Measurements from ENCODE around the gene TECRL.

Gene TECRL

DNA sequence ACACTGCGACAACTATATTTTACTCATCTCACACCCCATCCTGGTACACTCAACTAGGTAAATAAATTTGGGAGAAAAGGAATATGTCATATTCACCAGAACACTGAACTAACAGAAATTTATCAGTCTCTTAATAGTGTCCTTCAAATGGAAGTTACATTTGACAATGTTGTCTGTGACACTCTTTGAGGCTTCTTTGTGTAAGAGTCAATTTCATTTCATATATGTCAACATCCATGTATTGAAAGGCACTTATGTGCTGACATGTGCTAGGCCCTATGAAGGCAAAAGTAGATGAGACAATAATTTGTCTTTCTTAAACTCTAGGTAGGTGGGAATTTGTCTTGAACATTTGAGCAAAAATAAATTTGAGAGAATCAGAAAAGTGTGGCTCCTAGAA lies 82.0 kb downstream of the TECRL start:
- no peak for DNase-seq (ENCODE audit: low spot score)

DNA sequence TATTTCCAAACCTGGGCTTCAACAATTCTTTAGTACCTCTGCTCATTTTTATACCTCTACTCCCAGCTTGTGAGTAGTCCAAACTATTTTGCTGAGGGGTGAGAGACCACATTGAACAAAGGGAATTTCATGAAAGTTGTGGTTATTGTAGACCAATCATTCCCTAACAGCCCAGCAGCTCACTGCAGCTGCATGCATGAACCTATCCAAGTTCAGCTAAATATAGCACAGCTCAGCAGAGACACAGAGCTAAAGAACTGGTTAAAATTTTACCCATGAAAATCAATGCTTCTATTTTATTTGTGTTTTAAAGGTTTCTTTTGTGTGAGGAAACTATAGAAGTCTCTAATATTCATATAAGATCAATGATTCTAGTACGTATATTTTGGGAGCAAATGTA lies 82.7 kb downstream of the TECRL start:
- no peak for DNase-seq (ENCODE audit: low spot score)

DNA sequence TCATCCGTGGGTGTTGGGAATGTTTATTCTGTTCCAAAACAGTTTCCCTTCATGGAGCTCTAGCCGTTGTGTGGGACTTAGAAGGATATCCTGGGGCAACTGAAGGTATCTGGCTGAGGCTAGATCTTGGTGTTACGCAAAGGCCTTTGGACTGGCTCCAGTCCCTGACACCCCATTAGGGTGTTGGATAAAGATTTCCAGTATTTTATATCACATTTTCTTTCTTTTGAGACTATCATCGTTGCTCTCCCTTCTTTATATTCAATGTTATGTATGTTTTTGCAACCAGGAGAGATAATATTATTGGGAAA lies 103.0 kb downstream of the TECRL start:
- no peak for DNase-seq (ENCODE audit: low spot score)

DNA sequence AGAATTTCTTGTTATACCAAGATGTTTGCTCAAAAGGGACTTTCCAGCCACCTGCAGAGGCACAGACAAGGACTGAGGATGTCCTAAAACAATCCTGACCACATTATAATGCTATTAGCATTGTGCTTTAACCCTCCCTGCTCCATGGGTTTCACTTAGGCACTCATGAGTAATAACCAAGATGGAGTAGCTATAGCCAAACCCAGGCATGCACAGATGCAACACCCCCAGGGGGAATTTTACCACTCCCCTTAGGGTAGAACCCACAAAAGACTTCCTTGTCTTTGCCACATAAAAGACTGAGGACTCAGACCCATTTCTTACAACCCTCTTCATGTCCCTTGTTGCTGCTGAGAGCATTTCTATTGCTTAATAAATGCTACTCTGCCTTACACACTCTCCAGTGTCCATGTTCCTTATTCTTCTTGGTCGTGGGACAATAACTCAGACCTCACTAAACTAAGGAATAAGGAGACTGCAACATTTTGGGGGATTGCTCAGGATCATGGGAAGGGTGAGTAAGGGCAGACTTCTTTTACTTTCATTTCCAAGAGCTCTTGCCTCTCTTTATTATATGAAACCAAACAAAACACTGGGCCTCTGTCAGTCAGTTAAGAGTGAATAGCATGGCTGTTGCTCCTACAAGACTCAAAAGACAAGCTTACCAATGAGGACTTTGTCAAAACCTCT lies 103.5 kb downstream of the TECRL start:
- no peak for DNase-seq (ENCODE audit: low spot score)

DNA sequence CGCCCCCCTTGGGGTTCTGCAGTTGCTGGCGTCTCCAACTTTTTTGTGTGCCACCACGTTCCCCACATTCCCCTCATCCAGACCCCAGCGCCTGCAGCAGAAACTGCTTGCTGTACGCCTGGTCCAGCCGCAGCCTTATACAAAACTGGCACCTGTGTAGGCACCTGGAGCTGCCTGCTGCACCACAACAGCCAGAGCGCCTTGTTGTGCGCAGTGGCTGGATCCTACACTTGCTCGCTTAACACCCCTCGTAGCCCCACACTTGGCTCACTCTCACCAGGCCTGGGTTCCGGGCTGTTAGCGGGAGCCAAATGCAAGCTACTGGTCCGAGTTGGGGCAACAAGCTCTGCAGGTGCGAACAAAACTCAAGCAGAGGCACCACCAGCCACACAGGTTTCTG lies 136.8 kb downstream of the TECRL start:
- DNase-seq (ENCODE audit: low spot score), result no peak

DNA sequence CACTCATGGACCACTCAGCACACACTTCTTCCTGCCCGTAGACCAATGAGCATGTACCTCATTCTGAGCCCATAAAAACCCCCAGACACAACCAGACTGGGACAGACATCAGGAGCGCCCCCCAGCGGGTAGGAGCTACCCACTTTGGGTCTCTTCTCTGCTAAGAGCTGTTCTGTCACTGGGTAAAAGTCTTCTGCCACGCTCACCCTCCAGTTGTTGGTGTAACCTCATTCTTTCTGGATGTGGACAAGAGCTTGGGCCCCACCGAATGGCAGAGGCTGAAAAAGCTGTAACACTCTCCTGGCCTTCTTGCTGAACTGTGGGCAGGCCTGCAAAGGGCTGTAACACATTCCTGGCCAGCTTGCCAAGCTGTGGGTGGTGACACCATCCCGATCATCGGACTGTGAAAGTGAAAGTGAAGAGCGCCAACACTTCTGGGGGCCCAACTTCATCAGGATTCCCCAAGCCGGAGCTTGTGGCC lies 137.6 kb downstream of the TECRL start:
- no peak for DNase-seq (ENCODE audit: low spot score)

DNA sequence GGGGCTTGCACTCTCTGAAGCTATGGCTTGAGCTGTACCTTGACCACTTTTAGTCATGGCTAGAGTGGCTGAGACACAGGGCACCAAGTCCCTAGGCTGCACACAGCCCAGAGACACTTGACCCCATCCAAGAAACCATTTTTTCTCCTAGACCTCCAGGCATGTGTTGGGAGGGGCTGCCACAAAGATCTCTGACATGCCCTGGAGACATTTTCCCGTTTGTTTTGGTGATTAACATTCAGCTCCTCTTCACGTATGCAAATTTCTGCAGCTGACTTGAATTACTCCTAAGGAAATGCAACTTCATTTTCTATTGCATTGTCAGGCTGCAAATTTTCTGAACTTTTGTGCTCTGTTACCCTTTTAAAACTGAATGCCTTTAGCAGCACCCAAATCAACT lies 142.6 kb downstream of the TECRL start:
- no peak for DNase-seq (ENCODE audit: low spot score)

DNA sequence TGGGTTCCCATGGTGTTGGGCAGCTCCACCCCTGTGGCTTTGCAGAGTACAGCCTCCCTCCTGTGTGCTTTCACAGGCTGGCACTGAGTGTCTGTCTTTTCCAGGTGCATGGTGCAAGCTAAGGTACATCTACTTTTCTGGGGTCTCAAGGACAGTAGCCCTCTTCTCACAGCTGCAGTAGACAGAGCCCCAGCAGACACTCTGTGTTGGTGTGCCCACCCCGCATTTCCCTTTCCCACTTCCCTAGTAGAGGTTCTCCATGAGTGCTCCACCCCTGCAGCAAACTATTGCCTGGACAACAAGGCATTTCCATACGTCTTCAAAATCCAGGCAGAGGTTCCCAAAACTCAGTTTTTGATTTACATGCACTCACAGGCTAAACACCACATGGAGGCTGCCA lies 143.0 kb downstream of the TECRL start:
- no peak for DNase-seq (ENCODE audit: low spot score)

DNA sequence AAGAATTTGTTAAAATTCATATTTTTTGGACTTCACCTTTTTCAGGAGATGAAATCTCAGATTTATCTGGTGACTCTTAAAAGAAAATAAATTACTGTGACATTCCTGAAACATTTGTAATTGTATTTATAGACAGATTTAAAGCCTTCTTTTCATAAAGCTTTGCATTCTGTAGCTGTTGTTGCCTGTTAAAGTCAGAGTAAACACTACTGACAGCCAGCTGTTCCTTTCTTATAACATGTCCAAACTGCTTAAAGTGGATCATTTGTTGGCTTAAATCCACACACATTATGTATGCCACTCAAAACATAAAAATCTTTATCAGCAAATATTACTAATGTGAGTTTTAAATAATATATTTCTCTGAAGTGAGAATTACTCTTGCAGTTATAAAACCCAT lies 157.5 kb downstream of the TECRL start:
- no peak for DNase-seq (ENCODE audit: low spot score)

DNA sequence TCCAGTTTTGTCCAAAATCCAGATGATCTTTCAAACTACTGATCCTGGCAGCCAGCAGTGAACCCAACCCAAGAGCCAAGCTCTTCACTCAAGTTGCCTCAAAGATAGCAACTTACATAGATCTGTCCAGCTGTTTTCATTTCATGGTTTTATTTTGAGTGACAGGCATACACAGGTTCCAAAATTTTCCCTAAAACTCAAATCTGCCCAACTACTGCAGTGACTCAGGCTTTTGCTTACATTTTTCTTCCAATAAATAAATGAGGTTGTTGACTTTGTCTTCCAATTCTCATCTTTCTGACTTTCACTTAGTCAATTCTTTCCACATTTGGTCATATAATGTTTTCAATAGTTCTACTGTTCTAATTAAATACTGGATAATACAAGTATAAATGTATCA lies 158.8 kb downstream of the TECRL start:
- DNase-seq (ENCODE audit: low spot score), result no peak

DNA sequence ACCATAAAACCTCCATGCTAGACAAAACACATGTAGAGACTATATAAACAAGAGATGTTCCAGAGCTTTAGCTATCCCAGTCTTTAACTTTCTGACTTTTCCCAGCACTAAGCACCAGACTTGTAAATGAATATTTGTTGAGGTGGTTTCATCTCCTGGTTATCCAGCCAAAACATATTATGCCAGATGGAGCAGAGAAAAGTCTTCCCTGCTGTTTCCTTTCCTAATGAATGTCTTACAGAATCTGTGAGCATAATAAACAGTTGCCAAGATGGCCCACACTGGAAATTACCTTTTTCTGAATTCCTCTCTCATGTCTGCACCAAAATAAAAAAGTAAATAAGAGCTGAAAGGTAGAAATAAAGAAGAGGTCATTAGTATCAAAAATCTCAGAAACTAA lies 159.2 kb downstream of the TECRL start:
- DNase-seq (ENCODE audit: low spot score), result no peak

DNA sequence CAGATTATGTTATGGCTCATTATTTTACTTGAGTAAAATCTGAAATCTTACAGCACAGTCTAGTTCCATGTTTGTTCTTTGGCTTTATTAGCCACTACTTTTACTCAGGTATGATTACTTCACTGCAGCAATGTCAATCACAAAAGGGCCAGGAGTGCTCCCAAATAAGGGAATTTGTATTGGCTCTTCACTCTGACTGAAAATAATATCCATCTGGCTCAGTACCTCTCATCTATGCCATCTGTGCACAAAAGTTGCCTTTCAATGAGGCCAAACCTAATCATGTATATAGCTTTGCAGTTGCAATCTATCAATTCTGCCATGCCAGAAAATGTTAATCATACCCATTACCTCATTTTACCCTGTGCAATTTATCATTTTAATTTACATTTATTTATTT lies 161.1 kb downstream of the TECRL start:
- DNase-seq (ENCODE audit: low spot score), result no peak

DNA sequence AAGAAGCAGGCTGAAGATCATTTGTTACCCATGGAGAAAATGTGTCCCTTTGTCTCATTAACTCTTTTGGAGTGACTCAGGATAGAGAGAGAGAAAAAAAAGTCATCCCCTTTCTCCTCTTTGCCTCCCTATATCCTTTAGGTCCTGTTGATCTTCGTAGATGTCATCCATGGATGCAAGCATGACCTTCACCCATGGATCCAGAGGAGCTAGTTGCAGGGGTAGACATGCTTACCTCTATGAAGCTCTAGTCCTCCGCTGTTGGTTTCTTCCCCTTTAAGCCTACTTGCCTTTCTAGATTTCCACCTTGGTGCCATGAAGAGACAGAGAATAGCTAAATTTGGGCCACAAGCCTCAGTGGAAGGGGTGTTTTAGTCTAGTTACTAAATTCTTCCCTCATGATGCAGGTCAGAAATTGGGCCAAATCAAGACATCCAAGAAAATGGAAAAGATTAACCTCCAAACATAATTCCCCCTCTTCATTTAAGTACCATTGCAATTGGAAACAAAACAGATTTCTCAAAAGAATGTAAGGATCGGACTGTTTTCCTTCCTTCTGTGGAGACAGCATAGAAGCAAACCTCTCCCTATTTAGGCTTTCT lies 178.4 kb downstream of the TECRL start:
- DNase-seq (ENCODE audit: low spot score), result no peak
